Osteoblast (primary cell): ENCODE measurements around the gene SLC35A2. TPM values are rescaled to one million over a fixed set of nuclear protein-coding genes. Genes with fewer than 3 reads are reported as not detected.

ENCODE experiments used
- DNase-seq: peaks from one replicate; pipeline ENCODE4 v3.0.0; 2011; ENCODE audit warnings: low spot score, mixed read lengths; ENCODE audit not compliant: insufficient read length; ENCODE audit errors: missing footprints
- H2AFZ ChIP-seq: 2 replicates; pipeline ENCODE4 v1.6.0; 2011; ENCODE audit warnings: mild to moderate bottlenecking, low read length
- H3K27ac ChIP-seq: 2 replicates; pipeline ENCODE4 v1.5.1; 2011; ENCODE audit warnings: mild to moderate bottlenecking, low read depth, low read length, moderate library complexity
- H3K27me3 ChIP-seq: 2 replicates; pipeline ENCODE4 v1.6.0; 2012; ENCODE audit warnings: mild to moderate bottlenecking, control low read depth, inconsistent platforms, low read length, moderate library complexity; ENCODE audit not compliant: insufficient read depth
- H3K36me3 ChIP-seq: 2 replicates; pipeline ENCODE4 v1.5.1; 2011; ENCODE audit warnings: mild to moderate bottlenecking, low read length, control low read depth, moderate library complexity; ENCODE audit not compliant: insufficient read depth
- H3K4me1 ChIP-seq: 2 replicates; pipeline ENCODE4 v1.5.1; 2011; ENCODE audit warnings: mild to moderate bottlenecking, low read length, control low read depth, moderate library complexity; ENCODE audit not compliant: insufficient read depth
- H3K4me2 ChIP-seq: 2 replicates; pipeline ENCODE4 v1.6.0; 2011; ENCODE audit warnings: mild to moderate bottlenecking, low read length; ENCODE audit not compliant: insufficient read depth
- H3K4me3 ChIP-seq: fragments of 200-600 bp; sonication (generic); 3 replicates; pipeline ENCODE4 v1.5.1; 2012; ENCODE audit warnings: mild to moderate bottlenecking, low read length, inconsistent platforms; ENCODE audit not compliant: insufficient read depth
- H3K79me2 ChIP-seq: 2 replicates; pipeline ENCODE4 v1.6.0; 2012; ENCODE audit warnings: mild to moderate bottlenecking, low read length, control low read depth, inconsistent platforms; ENCODE audit not compliant: insufficient read depth
- H3K9me3 ChIP-seq: 2 replicates; pipeline ENCODE4 v1.5.1; 2011; ENCODE audit warnings: low read depth, low read length, control low read depth
- H4K20me1 ChIP-seq: 2 replicates; pipeline ENCODE4 v1.6.0; 2012; ENCODE audit warnings: mild to moderate bottlenecking, low read length, control low read depth; ENCODE audit not compliant: insufficient read depth
- CTCF ChIP-seq: IDR thresholded peaks from 2 replicates; pipeline ENCODE4 v1.5.1; 2011; ENCODE audit warnings: mild to moderate bottlenecking, low read depth, low read length, moderate library complexity; ENCODE audit errors: extremely low read depth
- total RNA-seq: library from RNA; depleted of rRNA; stranded (reverse); fragments of >200 nt; gene quantifications from 2 replicates; pipeline ENCODE4 v1.2.3, GENCODE V29; 2012

The SLC35A2 gene
- total RNA-seq, 1 donor, result 15.6 TPM

- no peaks in the 10 kb centered on the region for H3K27me3 ChIP-seq
- peaks cover 4% of the 10 kb centered on the region for H4K20me1 ChIP-seq
- peaks cover 3% of the 10 kb centered on the region for H3K79me2 ChIP-seq
- TF ChIP-seq CTCF, result no peak
- H3K4me2 ChIP-seq, result no peak overlapping the region
- H3K27ac ChIP-seq, result no peak overlapping the region
- peaks cover 7% of the 10 kb centered on the region for H3K4me1 ChIP-seq
- DNase-seq, result no peak
- no peaks in the 10 kb centered on the region for H3K9me3 ChIP-seq
- H2AFZ ChIP-seq, result no peak overlapping the region
- peaks cover 21% of the 10 kb centered on the region for H3K36me3 ChIP-seq
- no peak overlapping the region for H3K4me3 ChIP-seq
These were observed 12.8 kb upstream of the SLC35A2 start for GRCh38 chrX:48924270-48924669.

- TF ChIP-seq CTCF, result no peak
- Histone ChIP-seq H4K20me1 (peaks cover 4% of the 10 kb centered on the region), H3K27me3 (no peaks in the 10 kb centered on the region), H3K4me1 (peaks cover 11% of the 10 kb centered on the region), H3K4me2 (no peak overlapping the region), H3K79me2 (peaks cover 3% of the 10 kb centered on the region), H3K27ac (no peak overlapping the region), H2AFZ (no peak overlapping the region), H3K9me3 (no peaks in the 10 kb centered on the region), H3K4me3 (no peak overlapping the region), H3K36me3 (peaks cover 21% of the 10 kb centered on the region)
- no peak for DNase-seq
These were observed 12.3 kb upstream of the SLC35A2 start for GRCh38 chrX:48923771-48924170.

- H3K4me2 ChIP-seq, result no peak overlapping the region
- no peak for TF ChIP-seq CTCF
- H3K27ac ChIP-seq, result no peak overlapping the region
- no peaks in the 10 kb centered on the region for H3K9me3 ChIP-seq
- H4K20me1 ChIP-seq, result no peaks in the 10 kb centered on the region
- H3K36me3 ChIP-seq, result peaks cover 21% of the 10 kb centered on the region
- peaks cover 3% of the 10 kb centered on the region for H3K79me2 ChIP-seq
- H3K4me3 ChIP-seq, result no peak overlapping the region
- no peaks in the 10 kb centered on the region for H3K27me3 ChIP-seq
- H3K4me1 ChIP-seq, result peaks cover 11% of the 10 kb centered on the region
- no peak for DNase-seq
- no peak overlapping the region for H2AFZ ChIP-seq
These were observed 9.3 kb upstream of the SLC35A2 start for GRCh38 chrX:48920718-48921104.

DNA sequence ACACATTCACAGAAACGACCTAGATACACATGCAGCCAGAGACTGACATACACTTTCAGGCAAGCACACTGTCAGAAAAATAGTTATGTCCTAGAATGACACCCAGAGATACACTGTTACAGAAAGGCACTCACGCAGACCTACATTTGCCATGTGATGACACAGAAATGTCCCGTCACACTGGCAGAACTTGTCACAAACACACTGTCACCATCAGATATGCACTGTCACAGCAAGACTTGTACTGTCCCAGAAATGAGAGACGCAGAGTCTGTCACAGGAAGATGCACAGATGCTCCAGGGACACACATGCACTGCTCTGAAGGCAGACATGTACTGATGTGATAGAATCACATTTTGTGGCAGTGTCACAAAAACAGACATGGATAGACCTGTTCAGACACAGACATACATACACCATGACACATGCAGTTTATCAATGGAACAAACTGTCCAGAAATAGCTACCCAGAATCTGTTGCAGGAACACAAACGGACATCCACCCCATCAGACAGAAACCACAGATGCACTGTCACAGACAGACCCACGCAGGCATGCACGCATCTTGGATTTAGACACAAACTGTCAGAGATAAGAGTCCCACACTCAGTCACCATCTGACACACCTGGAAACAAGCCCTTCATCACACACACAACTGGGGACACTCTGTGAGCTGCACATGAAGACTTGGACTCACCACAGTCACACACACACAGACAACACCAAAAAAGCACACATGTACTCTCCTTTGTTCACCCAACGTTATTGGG, 8.7 kb upstream of the SLC35A2 start:
- TF ChIP-seq CTCF, result no peak
- no peaks in the 10 kb centered on the region for H3K27me3 ChIP-seq
- H4K20me1 ChIP-seq, result no peaks in the 10 kb centered on the region
- H3K4me2 ChIP-seq, result peak overlapping the region; percentile 78
- peaks cover 15% of the 10 kb centered on the region for H3K36me3 ChIP-seq
- H3K4me3 ChIP-seq, result no peak overlapping the region
- H3K27ac ChIP-seq, result no peak overlapping the region
- peak; percentile 83 for DNase-seq
- H3K4me1 ChIP-seq, result peaks cover 11% of the 10 kb centered on the region
- H2AFZ ChIP-seq, result no peak overlapping the region
- H3K9me3 ChIP-seq, result no peaks in the 10 kb centered on the region
- H3K79me2 ChIP-seq, result peaks cover 3% of the 10 kb centered on the region
